Mammary epithelial cell (primary cell): Measurements from ENCODE around the gene CPEB3.
"Not testable (repeated sequence)": the region's sequence is repeated elsewhere in the genome, so short reads cannot be mapped to it uniquely, and the experiment has no call there.

Source experiments
- EZH2 ChIP-seq: IDR thresholded peaks from 2 replicates; pipeline ENCODE4 v1.6.1; 2012; ENCODE audit warnings: low read length, inconsistent platforms, borderline replicate concordance
- TF ChIP-seq, protein P1 (sequence below), 2 donors: IDR thresholded peaks in 1 of 2; conservative IDR thresholded peaks in 1 of 2; 2 replicates each; pipeline ENCODE4 v1.5.1; 2011 to 2012; ENCODE audit warnings: inconsistent platforms in 2 of 2, low read length in 2 of 2, mild to moderate bottlenecking in 2 of 2, control low read depth in 1 of 2, low read depth in 1 of 2; ENCODE audit not compliant: insufficient read depth in 1 of 2; ENCODE audit errors: extremely low read depth in 1 of 2

DNA sequence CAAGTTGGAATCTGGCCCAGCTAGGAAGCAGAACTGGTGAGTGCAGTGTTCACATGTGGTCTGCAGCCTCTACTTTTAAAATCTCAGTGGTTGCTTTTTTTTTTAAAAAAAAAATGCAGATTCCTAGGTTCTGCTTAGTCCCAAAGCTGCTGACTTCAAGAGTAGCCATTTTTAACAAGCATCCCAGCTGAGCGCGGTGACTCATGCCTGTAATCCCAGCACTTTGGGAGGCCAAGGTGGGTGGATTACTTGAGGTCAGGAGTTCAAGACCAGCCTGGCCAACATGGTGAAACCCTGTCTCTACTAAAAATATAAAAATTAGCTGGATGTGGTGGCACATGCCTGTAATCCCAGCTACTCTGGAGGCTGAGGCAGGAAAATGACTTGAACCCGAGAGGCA is 265.5 kb downstream of the CPEB3 start:
- TF ChIP-seq, protein P1, sequence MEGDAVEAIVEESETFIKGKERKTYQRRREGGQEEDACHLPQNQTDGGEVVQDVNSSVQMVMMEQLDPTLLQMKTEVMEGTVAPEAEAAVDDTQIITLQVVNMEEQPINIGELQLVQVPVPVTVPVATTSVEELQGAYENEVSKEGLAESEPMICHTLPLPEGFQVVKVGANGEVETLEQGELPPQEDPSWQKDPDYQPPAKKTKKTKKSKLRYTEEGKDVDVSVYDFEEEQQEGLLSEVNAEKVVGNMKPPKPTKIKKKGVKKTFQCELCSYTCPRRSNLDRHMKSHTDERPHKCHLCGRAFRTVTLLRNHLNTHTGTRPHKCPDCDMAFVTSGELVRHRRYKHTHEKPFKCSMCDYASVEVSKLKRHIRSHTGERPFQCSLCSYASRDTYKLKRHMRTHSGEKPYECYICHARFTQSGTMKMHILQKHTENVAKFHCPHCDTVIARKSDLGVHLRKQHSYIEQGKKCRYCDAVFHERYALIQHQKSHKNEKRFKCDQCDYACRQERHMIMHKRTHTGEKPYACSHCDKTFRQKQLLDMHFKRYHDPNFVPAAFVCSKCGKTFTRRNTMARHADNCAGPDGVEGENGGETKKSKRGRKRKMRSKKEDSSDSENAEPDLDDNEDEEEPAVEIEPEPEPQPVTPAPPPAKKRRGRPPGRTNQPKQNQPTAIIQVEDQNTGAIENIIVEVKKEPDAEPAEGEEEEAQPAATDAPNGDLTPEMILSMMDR (conservative IDR thresholded peaks at IDR 0.05 in 1 of 2, IDR thresholded peaks at IDR 0.05 in 1 of 2; ENCODE audit: extremely low read depth in 1 of 2, insufficient read depth in 1 of 2, low read depth in 1 of 2, low read length in 2 of 2): not testable (repeated sequence)
- not testable (repeated sequence) for TF ChIP-seq EZH2
